Heart left ventricle (tissue), 16 donors: ENCODE measurements around the gene FAT1. TPM values are rescaled to one million over a fixed set of nuclear protein-coding genes. Genes with fewer than 3 reads are reported as not detected.

Experiments used
- ATAC-seq, 4 donors: fragments of 200-7000 bp; cut with Tn5 transposase; one replicate each; pipeline ENCODE4 v1.9.1; 2020 to 2022; ENCODE audit warnings: moderate library complexity in 4 of 4, mild to moderate bottlenecking in 3 of 4, moderate number of reproducible peaks in 1 of 4
- DNase-seq, 5 donors: peaks; one replicate each; pipeline ENCODE4 v3.0.0-alpha.2; 2020
- H3K27ac ChIP-seq, 12 donors: fragments of 200-600 bp; sonication (generic) in 4 of 12; one replicate each; pipeline versions ENCODE4 v1.5.0 to v1.8.0; 2016 to 2022; ENCODE audit warnings: mild to moderate bottlenecking in 2 of 12
- H3K27me3 ChIP-seq, 9 donors: fragments of 200-600 bp; sonication (generic) in 2 of 9; one replicate each; pipeline versions ENCODE4 v1.5.1 to v1.8.0; 2016 to 2022; ENCODE audit warnings: mild to moderate bottlenecking in 3 of 9
- H3K36me3 ChIP-seq, 9 donors: fragments of 200-600 bp; sonication (generic) in 2 of 9; one replicate each; pipeline versions ENCODE4 v1.5.0 to v1.8.0; 2018 to 2022; ENCODE audit warnings: mild to moderate bottlenecking in 2 of 9
- H3K4me1 ChIP-seq, 12 donors: fragments of 200-600 bp; sonication (generic) in 4 of 12; one replicate each; pipeline versions ENCODE4 v1.5.0 to v1.8.0; 2016 to 2022; ENCODE audit warnings: mild to moderate bottlenecking in 3 of 12
- H3K4me3 ChIP-seq, 12 donors: fragments of 200-600 bp; sonication (generic) in 4 of 12; one replicate each; pipeline versions ENCODE4 v1.5.0 to v1.8.0; 2017 to 2022; ENCODE audit warnings: mild to moderate bottlenecking in 9 of 12, moderate library complexity in 4 of 12
- H3K9me3 ChIP-seq, 12 donors: fragments of 200-600 bp; sonication (generic) in 4 of 12; one replicate each; pipeline versions ENCODE4 v1.5.0 to v1.8.0; 2016 to 2022; ENCODE audit warnings: mild to moderate bottlenecking in 1 of 12
- CTCF ChIP-seq, 12 donors: fragments of 200-600 bp; sonication (generic) in 4 of 12; IDR thresholded peaks; one replicate each; pipeline versions ENCODE4 v1.5.0 to v1.8.0; 2018 to 2022; ENCODE audit warnings: antibody characterized with exemption in 12 of 12, mild to moderate bottlenecking in 5 of 12
- POLR2A ChIP-seq, 2 donors: fragments of 450-650 bp; IDR thresholded peaks; one replicate each; pipeline ENCODE4 v1.6.1; 2017; ENCODE audit warnings: antibody characterized with exemption in 2 of 2, mild to moderate bottlenecking in 2 of 2, moderate library complexity in 2 of 2
- WGBS, 4 donors: extraction: QIAGEN DNeasy Blood & Tissue Kit in 2 of 4; methylation state at CpG; one replicate each; pipeline versions ENCODE4 v1.1.5 to v1.1.7; 2013 to 2018; 5-methylcytosine and 5-hydroxymethylcytosine counted together
- intact Hi-C, 10 donors: fragments of 100-400 bp; cut with DNase I; formaldehyde crosslinking; loops; one replicate each; pipeline versions ENCODE4 v1.11.1 to v1.14.2; 2022
- polyA plus RNA-seq, 2 donors: library from polyadenylated mRNA; stranded (reverse); fragments of 200-250 nt; gene quantifications; one replicate each; pipeline ENCODE4 v1.2.3, GENCODE V29; 2013
- total RNA-seq, 9 donors: library from RNA; depleted of rRNA in 2 of 9; stranded (reverse); fragments of >200 nt in 2 of 9; fragmentation: NEBNext Ultra II Directional in 3 of 9; extraction: Animal tissue kit (Norgen Biotek cat#: 25700) in 3 of 9; gene quantifications; one replicate each; pipeline versions ENCODE4 v1.1.0 to v1.2.4, GENCODE V29; 2016 to 2023
- donor health status: ischemic (EF 13 %, LVEDD 7.1; RV severe dilation, severe dysfunction).
- donor health status: healthy with polysubstance abuse.
- donor health status: DM: no; HTN: yes; CAD: no.
- donor health status: DM: no; HTN: no; CAD: no.
- donor health status: ischemic (EF 25% LVEDD 6.9; RV normal size, moderate dysfunction).
- donor health status: ischemic (EF 25% LVEDD 5.7; RV mildly dilated, moderate dysfunction).
- donor health status: healthy.
- donor health status: DM: yes; HTN: yes; CAD: no.
- donor health status: ischemic (EF 35%, LVEDD 5.7; RV mildly dilated, moderate dysfunction).
- donor health status: nonischemic (EF 11% LVEDD 7.7; RV severe dilation, severe dysfunction).
- donor health status: DM: yes; HTN: yes; CAD: no.
- donor health status: PGD.
- donor health status: ischemic (EF 29% LVEDD 5.4; RV normal size, mild dysfunction).
- donor health status: nonischemic (EF 23%, LVEDD 6.1; RV moderate dilation, normal function).

The FAT1 gene
- total and polyA plus RNA-seq, 11 donors: 15.2 to 151 (median 65.9) TPM

- intact Hi-C loops: no loop called here
- Histone ChIP-seq H3K9me3 (peaks cover 0 to 13% (median 0%) of the 10 kb centered on the region in 12 donors), H3K36me3 (no peaks in the 10 kb centered on the region), H3K4me3 (no peak overlapping the region), H3K27ac (no peak overlapping the region), H3K27me3 (peaks cover 14 to 45% (median 27%) of the 10 kb centered on the region in 9 donors), H3K4me1 (peaks cover 0 to 10% (median 0%) of the 10 kb centered on the region in 12 donors)
- WGBS, 4 donors: 44 to 82% (median 68%) methylated on average over 7 of the region's 7 CpGs
- no peak for DNase-seq
- TF ChIP-seq POLR2A (IDR thresholded peaks at IDR 0.05) (no peak), CTCF (IDR thresholded peaks at IDR 0.05) (no peak)
- no peak for ATAC-seq
These were observed 166.6 kb downstream of the FAT1 start for GRCh38 chr4:186557061-186557460.

- Histone ChIP-seq H3K4me1 (peaks cover 0 to 10% (median 0%) of the 10 kb centered on the region in 12 donors), H3K36me3 (no peaks in the 10 kb centered on the region), H3K4me3 (peak within 1 kb of the TSS in 9 of 12 donors; percentile 16 to 44 (median 23)), H3K9me3 (peaks cover 0 to 6% (median 0%) of the 10 kb centered on the region in 12 donors), H3K27ac (no peak within 1 kb of the TSS), H3K27me3 (peaks cover 14 to 57% (median 33%) of the 10 kb centered on the region in 9 donors)
- ATAC-seq (no peak), DNase-seq (no peak)
- WGBS, 4 donors: 3 to 8% (median 5%) methylated on average over 35 to 91 of the region's 91 CpGs
- intact Hi-C loops: no loop called here
- no peak for TF ChIP-seq CTCF (IDR thresholded peaks at IDR 0.05)
- TF ChIP-seq POLR2A (IDR thresholded peaks at IDR 0.05): no peak
These were observed 168.5 kb downstream of the FAT1 start, which contains the start of gene MTNR1A for GRCh38 chr4:186554914-186555827. Gene MTNR1A (minus strand): TSS chr4:186555567. CDS start chr4:186555365, 202 bp downstream.

- intact Hi-C loops: no loop called here
- no peaks in the 10 kb centered on the region for H3K36me3 ChIP-seq
- no peak overlapping the region for H3K27ac ChIP-seq
- peaks cover 14 to 63% (median 36%) of the 10 kb centered on the region in 9 donors for H3K27me3 ChIP-seq
- no peaks in the 10 kb centered on the region for H3K9me3 ChIP-seq
- 3 to 9% (median 5%) methylated on average over 12 of the region's 12 CpGs for WGBS, 4 donors
- DNase-seq: no peak
- ATAC-seq: no peak
- TF ChIP-seq CTCF (IDR thresholded peaks at IDR 0.05) (no peak), POLR2A (IDR thresholded peaks at IDR 0.05) (no peak)
- H3K4me3 ChIP-seq: peak overlapping the region in 7 of 12 donors; percentile 16 to 44 (median 28)
- H3K4me1 ChIP-seq: peaks cover 0 to 10% (median 0%) of the 10 kb centered on the region in 12 donors
These were observed 169.1 kb downstream of the FAT1 start for GRCh38 chr4:186554539-186554913.

- WGBS, 4 donors: 43 to 57% (median 54%) methylated on average over 13 of the region's 13 CpGs
- no peaks in the 10 kb centered on the region for H3K9me3 ChIP-seq
- no peak overlapping the region for H3K27ac ChIP-seq
- DNase-seq (no peak), ATAC-seq (no peak)
- H3K27me3 ChIP-seq: peaks cover 14 to 70% (median 36%) of the 10 kb centered on the region in 9 donors
- no peak overlapping the region for H3K4me3 ChIP-seq
- no peak for TF ChIP-seq POLR2A (IDR thresholded peaks at IDR 0.05)
- no peak for TF ChIP-seq CTCF (IDR thresholded peaks at IDR 0.05)
- intact Hi-C loops: no loop called here
- peaks cover 0 to 10% (median 0%) of the 10 kb centered on the region in 12 donors for H3K4me1 ChIP-seq
- H3K36me3 ChIP-seq: no peaks in the 10 kb centered on the region
These were observed 169.9 kb downstream of the FAT1 start for GRCh38 chr4:186553717-186554116.
